ENCODE data around the gene NREP. TPM values are rescaled to one million over a fixed set of nuclear protein-coding genes. Genes with fewer than 3 reads are reported as not detected.
A peak's percentile ranks its signal among the peaks of the same experiment; 100 is the strongest.

The NREP gene
- total RNA-seq, 1 experiment from 2014 or later = 163 TPM

GRCh38 chr5:111757355-111758283 is 625 bp upstream of the NREP start:
- Histone ChIP-seq H3K14ac (ENCODE audit: insufficient read depth, low read length) (peak overlapping the region; percentile 98), H4K20me1 (ENCODE audit: control insufficient read depth, insufficient read depth, insufficient read length) (no peaks in the 10 kb centered on the region), H3K23me2 (ENCODE audit: insufficient read length, low read depth, low read length, poor library complexity, severe bottlenecking) (peaks cover 3% of the 10 kb centered on the region), H3K4ac (ENCODE audit: low read depth, low read length) (peak overlapping the region; percentile 58; the same call in 1 of the 2 replicates), H2BK120ac (ENCODE audit: low read depth, low read length, poor library complexity, severe bottlenecking) (peak overlapping the region; percentile 96), H2AFZ (ENCODE audit: low read length) (no peak overlapping the region), H3K9me3 (ENCODE audit: control insufficient read depth, low read depth, low read length) (no peaks in the 10 kb centered on the region), H3K79me1 (ENCODE audit: insufficient read depth, low read depth, low read length, poor library complexity, severe bottlenecking) (no peaks in the 10 kb centered on the region), H3T11ph (ENCODE audit: low read length) (peak overlapping the region; percentile 69), H3K9ac (ENCODE audit: extremely low read depth, insufficient read length, low read length) (peak overlapping the region; percentile 90), H3K4me1 (ENCODE audit: insufficient read depth, low read length) (no peaks in the 10 kb centered on the region), H2AK5ac (ENCODE audit: insufficient read length, low read length) (no peak overlapping the region), H3K56ac (ENCODE audit: insufficient read length, low read depth, low read length) (no peak overlapping the region), H3K79me2 (ENCODE audit: insufficient read depth, low read length) (peaks cover 9% of the 10 kb centered on the region; the same call in 1 of the 2 replicates), H4K5ac (ENCODE audit: insufficient read length, low read depth, low read length) (peak overlapping the region; percentile 27), H2BK5ac (ENCODE audit: insufficient read length, low read length) (peak overlapping the region; percentile 17), H2BK20ac (ENCODE audit: low read depth, low read length, poor library complexity, severe bottlenecking) (no peak overlapping the region), H3K23ac (ENCODE audit: insufficient read length, low read depth, low read length) (no peak overlapping the region), H2BK15ac (ENCODE audit: low read depth, low read length) (no peak overlapping the region), H3K27ac (ENCODE audit: insufficient read length, low read depth, low read length) (peak overlapping the region; percentile 74), H4K8ac (replicated peaks; ENCODE audit: insufficient read length, low read depth, low read length) (no peak overlapping the region), H3K4me2 (ENCODE audit: insufficient read depth, insufficient read length, low read length) (peak overlapping the region; percentile 83), H3K18ac (ENCODE audit: insufficient read length, low read depth, low read length) (peak overlapping the region; percentile 95), H3K27me3 (ENCODE audit: insufficient read depth, low read length) (no peaks in the 10 kb centered on the region), H2BK12ac (ENCODE audit: insufficient read length, low read depth, low read length) (peak overlapping the region; percentile 63), H4K91ac (ENCODE audit: insufficient read length, low read depth, low read length) (peak overlapping the region; percentile 96)
- TF ChIP-seq CTCF (conservative IDR thresholded peaks at IDR 0.05) = peak; percentile 30; the same call in 2 of the 3 replicates
- peaks cover 2 to 12% (median 8%) of the 10 kb centered on the region in 3 experiments for H3K36me3 Mint-ChIP-seq (ENCODE audit: insufficient read depth in 1 of 3, low read depth in 3 of 3)
- peak overlapping the region; percentile 87 to 91 for H3K4me3 Mint-ChIP-seq
- WGBS (ENCODE audit: extremely low coverage, insufficient read length, low lambda C conversion rate) = no CpG with 5 or more reads among the region's 98 CpGs
- H3K4me1 Mint-ChIP-seq = peaks cover 36 to 41% of the 10 kb centered on the region in 2 experiments
- peak overlapping the region; percentile 97 to 99 (median 99) for H3K27ac Mint-ChIP-seq
- DNase-seq = peak; percentile 84
- no peaks in the 10 kb centered on the region; a peak in 2 of 5 replicates for H3K9me3 Mint-ChIP-seq
- H3K27me3 Mint-ChIP-seq (ENCODE audit: low read depth) = no peaks in the 10 kb centered on the region
